Measurements from ENCODE around the gene LGALSL. TPM values are rescaled to one million over a fixed set of nuclear protein-coding genes. Genes with fewer than 3 reads are reported as not detected.

LGALSL gene
- total RNA-seq, 1 donor from 2014 or later: 9.4 TPM

DNA sequence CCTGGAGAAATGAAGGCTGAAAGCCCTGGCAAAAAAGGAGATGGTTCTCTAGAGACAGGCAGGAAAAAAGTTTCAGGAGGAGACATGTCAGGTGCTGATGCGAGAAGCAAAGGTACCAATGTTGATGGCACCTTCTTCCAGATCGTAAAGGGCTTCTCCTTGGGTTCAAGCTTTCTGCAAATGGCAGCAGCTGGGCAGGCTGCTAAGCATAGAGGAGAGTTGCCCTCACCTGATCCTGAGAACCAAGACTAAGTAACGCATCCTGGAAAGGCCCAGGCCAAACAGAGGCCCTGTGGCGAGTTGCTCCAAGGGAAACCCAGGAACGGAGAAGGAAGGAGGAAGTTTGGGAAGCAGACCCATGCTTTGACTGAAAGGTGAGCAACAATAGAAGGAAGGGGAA is 46.6 kb downstream of the LGALSL start:
- DNase-seq: no peak

DNA sequence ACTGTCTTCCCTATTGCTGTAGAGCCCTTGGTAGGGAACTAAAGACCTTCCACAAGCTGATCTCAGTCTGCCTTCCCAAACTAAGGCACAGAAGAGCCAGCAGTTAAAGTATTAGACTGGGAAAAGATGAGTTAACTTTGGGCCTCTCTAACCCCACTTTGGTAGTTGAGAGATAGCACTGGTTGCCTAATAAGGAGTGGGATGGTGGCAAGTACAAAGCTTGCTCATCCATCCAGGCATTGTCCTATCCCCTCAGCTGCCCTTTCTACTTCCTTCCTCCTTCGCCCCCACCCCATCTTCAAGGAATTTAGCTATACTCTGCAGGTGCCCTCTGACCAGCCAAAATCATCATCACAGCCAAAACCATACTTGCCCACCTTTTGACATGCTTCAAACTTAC is 48.0 kb downstream of the LGALSL start:
- no peak for DNase-seq

DNA sequence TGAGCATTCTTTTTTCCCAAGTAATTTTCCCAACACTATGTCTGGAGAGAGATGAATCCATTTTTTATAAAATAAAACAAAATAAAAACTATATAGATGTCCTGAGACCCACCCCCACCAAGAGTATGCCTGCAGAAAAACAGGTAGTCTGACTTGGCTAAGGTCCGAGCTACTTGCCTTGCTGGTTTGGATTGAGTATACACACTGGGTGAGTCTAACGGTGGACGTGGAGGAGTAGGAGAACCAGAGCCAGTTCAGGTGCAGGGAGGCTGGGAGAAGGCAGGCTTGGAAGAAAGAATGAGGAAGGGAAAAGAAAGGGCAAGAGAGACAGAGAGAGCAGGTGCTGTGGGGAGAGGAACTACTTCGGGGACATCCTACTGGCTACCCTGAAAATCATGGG is 48.9 kb downstream of the LGALSL start:
- DNase-seq: no peak

DNA sequence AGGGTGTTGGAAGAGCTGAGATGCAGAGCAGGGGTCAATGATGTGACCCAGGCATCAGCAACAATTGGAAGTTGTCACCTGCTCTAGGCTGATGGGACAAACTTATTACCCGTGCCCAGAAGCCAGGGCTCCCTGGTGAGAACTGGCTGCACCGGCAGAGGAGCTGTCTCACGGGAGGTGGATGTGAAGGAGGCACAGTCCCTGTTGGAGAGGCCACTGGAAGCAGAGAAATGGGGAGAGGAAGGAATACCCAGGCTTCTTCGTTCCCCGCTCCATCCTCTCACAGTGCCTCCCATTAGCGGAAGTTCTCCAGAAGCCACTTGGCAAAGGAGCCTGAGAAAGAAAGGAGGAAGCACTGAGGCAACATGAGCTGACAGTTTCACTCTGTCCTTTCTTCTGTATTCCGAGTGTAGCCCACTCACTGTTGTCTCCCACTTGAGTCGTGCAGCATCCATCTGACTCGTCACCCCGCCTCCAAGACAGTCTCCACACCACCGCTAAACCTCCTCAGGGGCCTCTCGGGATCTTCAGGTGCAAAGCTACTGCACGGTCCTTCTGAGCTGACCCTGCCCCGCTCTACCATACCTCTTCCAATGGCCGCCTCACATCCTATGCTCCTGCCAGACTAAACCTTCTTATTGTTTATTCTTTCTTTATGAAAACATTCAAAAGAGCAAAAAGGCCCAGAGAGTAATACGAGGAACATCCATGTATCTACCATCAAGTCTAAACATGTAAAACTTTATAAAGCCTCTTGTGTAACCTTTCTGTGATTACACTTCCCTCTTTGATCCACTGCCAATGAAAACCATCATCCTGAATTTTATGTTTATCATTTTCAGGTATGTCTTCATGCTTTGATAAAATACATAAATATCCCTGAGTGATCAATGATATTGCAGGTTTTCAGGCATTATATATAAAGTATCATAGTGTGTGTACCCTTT is 51.1 kb downstream of the LGALSL start:
- DNase-seq: no peak

DNA sequence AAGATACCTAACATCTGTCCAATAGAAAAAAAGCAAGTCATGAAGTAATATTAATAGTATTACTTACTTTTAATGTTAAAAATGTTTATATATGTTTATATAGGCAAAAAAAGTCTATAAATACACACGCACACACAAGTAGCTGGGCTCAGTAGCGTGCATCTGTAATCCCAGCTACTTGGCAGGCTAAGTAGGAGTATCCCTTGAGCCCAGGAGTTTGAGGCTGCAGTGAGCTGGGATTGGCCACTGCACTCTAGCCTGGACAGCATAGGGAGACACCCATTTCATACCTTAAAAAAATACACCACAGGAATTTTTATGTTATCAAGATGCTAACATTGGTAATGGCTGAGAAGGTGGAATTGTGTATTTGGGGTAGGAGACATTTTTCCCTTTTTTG is 52.7 kb downstream of the LGALSL start:
- no peak for DNase-seq

Other genes with a start within 250 kb of the LGALSL start
- gene AFTPH, start 70.2 kb downstream of the LGALSL start, total RNA-seq: 37.9 and 48.0 TPM in 2 replicates
- 6.6 and 9.5 TPM in 2 replicates for gene SERTAD2, start 199.8 kb downstream of the LGALSL start, total RNA-seq